Right kidney (tissue), 1 donor: ENCODE data around the gene CSTPP1.
"Not testable (repeated sequence)": the region's sequence is repeated elsewhere in the genome, so short reads cannot be mapped to it uniquely, and the experiment has no call there.

Experiments
- DNase-seq: peaks from one replicate; pipeline ENCODE4 v3.0.0-alpha.2; 2016

The CSTPP1 gene

GRCh38 chr11:47044119-47044518, 107.6 kb downstream of the CSTPP1 start:
- no peak for DNase-seq

- DNase-seq: no peak
Observed at GRCh38 chr11:47047972-47048371, 111.4 kb downstream of the CSTPP1 start.

GRCh38 chr11:47050284-47050683, 113.7 kb downstream of the CSTPP1 start:
- DNase-seq: no peak

GRCh38 chr11:47051217-47051616, 114.7 kb downstream of the CSTPP1 start:
- no peak for DNase-seq

GRCh38 chr11:47052165-47052564, 115.6 kb downstream of the CSTPP1 start:
- no peak for DNase-seq

GRCh38 chr11:47052576-47052975, 116.0 kb downstream of the CSTPP1 start:
- no peak for DNase-seq

GRCh38 chr11:47055534-47055933, 119.0 kb downstream of the CSTPP1 start:
- DNase-seq: no peak

- DNase-seq: no peak
Observed at GRCh38 chr11:47056261-47056915, 119.8 kb downstream of the CSTPP1 start.

GRCh38 chr11:47057365-47057764, 120.8 kb downstream of the CSTPP1 start:
- no peak for DNase-seq

- DNase-seq: no peak
Observed at GRCh38 chr11:47060807-47061206, 124.2 kb downstream of the CSTPP1 start.

- DNase-seq: no peak
Observed at GRCh38 chr11:47061429-47062178, 125.0 kb downstream of the CSTPP1 start.

GRCh38 chr11:47062736-47063135, 126.2 kb downstream of the CSTPP1 start:
- DNase-seq: no peak

- no peak for DNase-seq
Observed at GRCh38 chr11:47067401-47067800, 130.8 kb downstream of the CSTPP1 start.

- DNase-seq: no peak
Observed at GRCh38 chr11:47070769-47071168, 134.2 kb downstream of the CSTPP1 start.

GRCh38 chr11:47071341-47071740, 134.8 kb downstream of the CSTPP1 start:
- no peak for DNase-seq

- DNase-seq: no peak
Observed at GRCh38 chr11:47071791-47072261, 135.3 kb downstream of the CSTPP1 start.

GRCh38 chr11:47078751-47079521, 142.4 kb downstream of the CSTPP1 start:
- no peak for DNase-seq

GRCh38 chr11:47080775-47081174, 144.2 kb downstream of the CSTPP1 start:
- DNase-seq: not testable (repeated sequence)

GRCh38 chr11:47083913-47084312, 147.4 kb downstream of the CSTPP1 start:
- no peak for DNase-seq

GRCh38 chr11:47087801-47088200, 151.2 kb downstream of the CSTPP1 start:
- no peak for DNase-seq

- DNase-seq: no peak
Observed at GRCh38 chr11:47093541-47093940, 157.0 kb downstream of the CSTPP1 start.

GRCh38 chr11:47096871-47097270, 160.3 kb downstream of the CSTPP1 start:
- not testable (repeated sequence) for DNase-seq

GRCh38 chr11:47098223-47098622, 161.7 kb downstream of the CSTPP1 start:
- DNase-seq: not testable (repeated sequence)
